ENCODE data around the gene STX1B.

Gene STX1B

GRCh38 chr16:30998852-30999761, 11.3 kb downstream of the STX1B start:
- in situ Hi-C loops (cut with HindIII; ENCODE audit: low pct_ligation_motif_present, low pct_unique_long_range_greater_than_20kb, low sequenced_read_pairs), result no loop called here
- DNase-seq, result no peak

- DNase-seq, result peak; percentile 93
- in situ Hi-C loops (cut with HindIII; ENCODE audit: low pct_ligation_motif_present, low pct_unique_long_range_greater_than_20kb, low sequenced_read_pairs), result no loop called here
Observed at GRCh38 chr16:30997725-30998711, 12.4 kb downstream of the STX1B start.

- in situ Hi-C loops (cut with HindIII; ENCODE audit: low pct_ligation_motif_present, low pct_unique_long_range_greater_than_20kb, low sequenced_read_pairs), result no loop called here
Observed at GRCh38 chr16:30996985-30997724, 13.3 kb downstream of the STX1B start.

GRCh38 chr16:30996324-30996984, 14.0 kb downstream of the STX1B start:
- peak; percentile 64 for DNase-seq
- in situ Hi-C loops (cut with HindIII; ENCODE audit: low pct_ligation_motif_present, low pct_unique_long_range_greater_than_20kb, low sequenced_read_pairs), result no loop called here

More at GRCh38 chr16:30996985-30997724, 13.3 kb downstream of the STX1B start:
- DNase-seq, result peak; percentile 90

- in situ Hi-C loops (cut with HindIII; ENCODE audit: low pct_ligation_motif_present, low pct_unique_long_range_greater_than_20kb, low sequenced_read_pairs), result no loop called here
- no peak for DNase-seq
Observed at GRCh38 chr16:30995927-30996323, 14.5 kb downstream of the STX1B start.

- in situ Hi-C loops (cut with HindIII; ENCODE audit: low pct_ligation_motif_present, low pct_unique_long_range_greater_than_20kb, low sequenced_read_pairs), result no loop called here
- DNase-seq, result no peak
Observed at GRCh38 chr16:30992931-30993816, 17.3 kb downstream of the STX1B start.

- in situ Hi-C loops (cut with HindIII; ENCODE audit: low pct_ligation_motif_present, low pct_unique_long_range_greater_than_20kb, low sequenced_read_pairs), result no loop called here
- DNase-seq, result no peak
Observed at GRCh38 chr16:30992276-30992780, 18.1 kb downstream of the STX1B start.

- DNase-seq, result no peak
- in situ Hi-C loops (cut with HindIII; ENCODE audit: low pct_ligation_motif_present, low pct_unique_long_range_greater_than_20kb, low sequenced_read_pairs), result no loop called here
Observed at GRCh38 chr16:30991052-30991451, 19.4 kb downstream of the STX1B start.

- in situ Hi-C loops (cut with HindIII; ENCODE audit: low pct_ligation_motif_present, low pct_unique_long_range_greater_than_20kb, low sequenced_read_pairs), result no loop called here
- DNase-seq, result no peak
Observed at GRCh38 chr16:30990105-30990504, 20.3 kb downstream of the STX1B start.

- DNase-seq, result no peak
Observed at GRCh38 chr16:30989469-30990047, 20.9 kb downstream of the STX1B start.

GRCh38 chr16:30987581-30988190, 22.8 kb downstream of the STX1B start:
- in situ Hi-C loops (cut with HindIII; ENCODE audit: low pct_ligation_motif_present, low pct_unique_long_range_greater_than_20kb, low sequenced_read_pairs), result no loop called here

More at GRCh38 chr16:30989469-30990047, 20.9 kb downstream of the STX1B start:
- in situ Hi-C loops (cut with HindIII; ENCODE audit: low pct_ligation_motif_present, low pct_unique_long_range_greater_than_20kb, low sequenced_read_pairs), result no loop called here

GRCh38 chr16:30986129-30986991, 24.1 kb downstream of the STX1B start:
- in situ Hi-C loops (cut with HindIII; ENCODE audit: low pct_ligation_motif_present, low pct_unique_long_range_greater_than_20kb, low sequenced_read_pairs), result no loop called here
- no peak for DNase-seq

More at GRCh38 chr16:30987581-30988190, 22.8 kb downstream of the STX1B start:
- no peak for DNase-seq

- peak; percentile 79 for DNase-seq
- in situ Hi-C loops (cut with HindIII; ENCODE audit: low pct_ligation_motif_present, low pct_unique_long_range_greater_than_20kb, low sequenced_read_pairs), result no loop called here
Observed at GRCh38 chr16:30985401-30986128, 24.9 kb downstream of the STX1B start.

GRCh38 chr16:30984669-30985400, 25.6 kb downstream of the STX1B start, which contains the start of gene HSD3B7:
TSS of gene HSD3B7 (plus strand) at chr16:30985207. CDS start at chr16:30985659, 452 bp downstream.
- peak; percentile 89 for DNase-seq

More at GRCh38 chr16:30984669-30985400, 25.6 kb downstream of the STX1B start, which contains the start of gene HSD3B7:
- in situ Hi-C loops (cut with HindIII; ENCODE audit: low pct_ligation_motif_present, low pct_unique_long_range_greater_than_20kb, low sequenced_read_pairs), result no loop called here

Data from ACHN (cell line).